Tibial nerve (tissue), 4 donors: ENCODE measurements around the gene BANK1.

Experiments used
- CTCF ChIP-seq, 5 experiments: fragments of 200-600 bp in 3 of 5; fragments of 450-650 bp in 2 of 5; sonication (generic) in 3 of 5; IDR thresholded peaks; one replicate each; pipeline ENCODE4 v1.5.1; 2016 to 2019; ENCODE audit warnings: antibody characterized with exemption in 5 of 5, mild to moderate bottlenecking in 3 of 5, moderate library complexity in 2 of 5
- EP300 ChIP-seq, 2 donors: sonication (generic); formaldehyde crosslinking; IDR thresholded peaks; one replicate each; pipeline ENCODE4 v1.6.1; 2017; ENCODE audit warnings: antibody characterized with exemption in 2 of 2, mild to moderate bottlenecking in 1 of 2
- POLR2A ChIP-seq, 2 donors: fragments of 450-650 bp; IDR thresholded peaks; one replicate each; pipeline ENCODE4 v1.6.1; 2017; ENCODE audit warnings: antibody characterized with exemption in 2 of 2, mild to moderate bottlenecking in 2 of 2, moderate library complexity in 2 of 2

- TF ChIP-seq EP300 (IDR thresholded peaks at IDR 0.05) (no peak), POLR2A (IDR thresholded peaks at IDR 0.05) (no peak), CTCF (IDR thresholded peaks at IDR 0.05) (no peak)
Observed at GRCh38 chr4:101886826-101887225, 96.3 kb downstream of the BANK1 start.
